Erythroblast (primary cell): ENCODE measurements around the gene INTS13.

ENCODE experiments used
- GATA1 ChIP-seq: IDR thresholded peaks from 2 replicates; pipeline ENCODE4 v1.6.1; 2011; ENCODE audit warnings: low read depth, mild to moderate bottlenecking, control low read depth, low read length, moderate library complexity
- POLR2A ChIP-seq: IDR thresholded peaks from 2 replicates; pipeline ENCODE4 v1.6.1; 2011; ENCODE audit warnings: mild to moderate bottlenecking, low read length

GRCh38 chr12:26978801-26979200 lies 41.0 kb upstream of the INTS13 start:
- TF ChIP-seq POLR2A (no peak), GATA1 (no peak)
